Left renal cortex interstitium (tissue), 4 donors: ENCODE data around the gene CCDC15. TPM values are rescaled to one million over a fixed set of nuclear protein-coding genes. Genes with fewer than 3 reads are reported as not detected.
A peak's percentile ranks its signal among the peaks of the same experiment; 100 is the strongest.
"Not testable (repeated sequence)": the region's sequence is repeated elsewhere in the genome, so short reads cannot be mapped to it uniquely, and the experiment has no call there.

Experiments used
- DNase-seq, 4 donors: peaks; one replicate each; pipeline ENCODE4 v3.0.0-alpha.2; 2013; ENCODE audit warnings: low read depth in 4 of 4, low spot score in 2 of 4, missing footprints in 1 of 4
- polyA plus RNA-seq, 4 donors: library from polyadenylated mRNA; unstranded; fragments of 120-200 nt; gene quantifications; one replicate each; pipeline ENCODE4 v1.2.1, GENCODE V29; 2013; ENCODE audit not compliant: insufficient read length in 4 of 4

The CCDC15 gene
- polyA plus RNA-seq, 4 donors: 3.9 to 4.3 (median 4.1) TPM

GRCh38 chr11:124938206-124938765 lies 15.7 kb upstream of the CCDC15 start:
- no peak for DNase-seq

- no peak for DNase-seq
Observed at GRCh38 chr11:124938970-124939369, 15.0 kb upstream of the CCDC15 start.

- no peak for DNase-seq
Observed at GRCh38 chr11:124941703-124942102, 12.3 kb upstream of the CCDC15 start.

GRCh38 chr11:124942466-124943253 lies 11.3 kb upstream of the CCDC15 start:
- no peak for DNase-seq

- DNase-seq: no peak
Observed at GRCh38 chr11:124943254-124943616, 10.8 kb upstream of the CCDC15 start.

- no peak for DNase-seq
Observed at GRCh38 chr11:124943741-124944140, 10.3 kb upstream of the CCDC15 start.

- no peak for DNase-seq
Observed at GRCh38 chr11:124944565-124944964, 9.4 kb upstream of the CCDC15 start.

GRCh38 chr11:124945826-124946225 lies 8.2 kb upstream of the CCDC15 start:
- no peak for DNase-seq

GRCh38 chr11:124946735-124947141 lies 7.3 kb upstream of the CCDC15 start:
- DNase-seq: no peak

- no peak for DNase-seq
Observed at GRCh38 chr11:124950601-124951330, 3.2 kb upstream of the CCDC15 start.

GRCh38 chr11:124951341-124951740 lies 2.7 kb upstream of the CCDC15 start:
- DNase-seq: no peak

GRCh38 chr11:124954590-124954955 lies 571 bp downstream of the CCDC15 start:
- peak in 1 of 4 donors; percentile 12 for DNase-seq

GRCh38 chr11:124955035-124955434 lies 1.0 kb downstream of the CCDC15 start:
- DNase-seq: no peak

GRCh38 chr11:124961972-124962609 lies 8.1 kb downstream of the CCDC15 start:
- DNase-seq: peak in 3 of 4 donors; percentile 46 to 66 (median 55)

GRCh38 chr11:124968197-124968596 lies 14.2 kb downstream of the CCDC15 start:
- not testable (repeated sequence) for DNase-seq

- no peak for DNase-seq
Observed at GRCh38 chr11:124970925-124971324, 16.9 kb downstream of the CCDC15 start.

- no peak for DNase-seq
Observed at GRCh38 chr11:124971810-124972209, 17.8 kb downstream of the CCDC15 start.

- DNase-seq: no peak
Observed at GRCh38 chr11:124976531-124976930, 22.5 kb downstream of the CCDC15 start.

GRCh38 chr11:124977006-124977405 lies 23.0 kb downstream of the CCDC15 start:
- DNase-seq: no peak

- DNase-seq: no peak
Observed at GRCh38 chr11:124978316-124978715, 24.3 kb downstream of the CCDC15 start.

- no peak for DNase-seq
Observed at GRCh38 chr11:124982043-124982442, 28.0 kb downstream of the CCDC15 start.
